ENCODE measurements around the gene WWP2. TPM values are rescaled to one million over a fixed set of nuclear protein-coding genes. Genes with fewer than 3 reads are reported as not detected.
A peak's percentile ranks its signal among the peaks of the same experiment; 100 is the strongest.

WWP2 gene
- total RNA-seq, 2 experiments from 2014 or later: 30.3 to 43.4 TPM

- H3K36me3 ChIP-seq (ENCODE audit: insufficient read depth, low read length): peaks cover 41% of the 10 kb centered on the region
- H3K9me2 ChIP-seq (ENCODE audit: insufficient read depth, low read length): no peaks in the 10 kb centered on the region
- no TSS peak for BruUV-seq (replicated peaks)
- POLR2A ChIA-PET: no interaction called here
- TF ChIP-seq EZH2phosphoT487 (IDR thresholded peaks at IDR 0.05; ENCODE audit: borderline replicate concordance, low read depth, low read length): no peak
- TF ChIP-seq, protein P1, sequence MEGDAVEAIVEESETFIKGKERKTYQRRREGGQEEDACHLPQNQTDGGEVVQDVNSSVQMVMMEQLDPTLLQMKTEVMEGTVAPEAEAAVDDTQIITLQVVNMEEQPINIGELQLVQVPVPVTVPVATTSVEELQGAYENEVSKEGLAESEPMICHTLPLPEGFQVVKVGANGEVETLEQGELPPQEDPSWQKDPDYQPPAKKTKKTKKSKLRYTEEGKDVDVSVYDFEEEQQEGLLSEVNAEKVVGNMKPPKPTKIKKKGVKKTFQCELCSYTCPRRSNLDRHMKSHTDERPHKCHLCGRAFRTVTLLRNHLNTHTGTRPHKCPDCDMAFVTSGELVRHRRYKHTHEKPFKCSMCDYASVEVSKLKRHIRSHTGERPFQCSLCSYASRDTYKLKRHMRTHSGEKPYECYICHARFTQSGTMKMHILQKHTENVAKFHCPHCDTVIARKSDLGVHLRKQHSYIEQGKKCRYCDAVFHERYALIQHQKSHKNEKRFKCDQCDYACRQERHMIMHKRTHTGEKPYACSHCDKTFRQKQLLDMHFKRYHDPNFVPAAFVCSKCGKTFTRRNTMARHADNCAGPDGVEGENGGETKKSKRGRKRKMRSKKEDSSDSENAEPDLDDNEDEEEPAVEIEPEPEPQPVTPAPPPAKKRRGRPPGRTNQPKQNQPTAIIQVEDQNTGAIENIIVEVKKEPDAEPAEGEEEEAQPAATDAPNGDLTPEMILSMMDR (conservative IDR thresholded peaks at IDR 0.05; ENCODE audit: low read length): no peak
- CTCF ChIA-PET (ENCODE audit: unreplicated experiment): no interaction called here
- intact Hi-C loops (cut with micrococcal nuclease; ENCODE audit: unreplicated experiment): no loop called here
- H3K79me2 ChIP-seq (ENCODE audit: insufficient read depth, low read depth, low read length): no peaks in the 10 kb centered on the region
- no peak overlapping the region for H3K4me3 ChIP-seq (ENCODE audit: low read depth, low read length, poor library complexity, severe bottlenecking)
- no peak overlapping the region for H3K27ac ChIP-seq (ENCODE audit: low read depth, low read length, poor library complexity, severe bottlenecking)
- no peaks in the 10 kb centered on the region for H3K4me1 ChIP-seq (ENCODE audit: insufficient read depth, low read length, poor library complexity, severe bottlenecking)
- no peaks in the 10 kb centered on the region for H4K20me1 ChIP-seq (ENCODE audit: insufficient read depth, low read length)
- H2AFZ ChIP-seq (ENCODE audit: low read length): no peak overlapping the region
- no peak for DNase-seq (ENCODE audit: low spot score)
- H3K9me3 ChIP-seq (ENCODE audit: low read length): no peaks in the 10 kb centered on the region
- no peak overlapping the region for H3K4me2 ChIP-seq (ENCODE audit: low read length)
Measured at GRCh38 chr16:69871708-69872107, 109.6 kb downstream of the WWP2 start.

DNA sequence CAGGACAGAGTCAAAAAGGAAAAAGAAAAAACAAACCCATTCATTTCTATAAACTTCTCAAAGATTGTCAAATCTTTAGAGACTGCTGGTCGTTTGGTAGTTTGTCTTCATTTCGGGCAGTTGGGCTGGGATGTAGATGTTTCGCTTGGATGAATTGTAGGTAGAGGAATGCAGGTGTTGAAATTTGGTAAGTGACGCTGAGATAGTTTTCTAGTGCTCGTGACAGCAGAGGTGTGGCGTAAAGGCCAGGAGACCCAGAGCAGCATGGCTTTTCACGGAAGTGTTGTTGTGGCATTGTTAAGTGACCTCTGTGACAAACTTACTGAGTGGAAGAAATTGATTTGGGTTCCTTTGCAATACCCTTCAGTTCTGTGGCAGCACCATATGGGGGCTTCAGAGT, 110.8 kb downstream of the WWP2 start:
- Histone ChIP-seq H3K4me2 (ENCODE audit: low read length) (no peak overlapping the region), H3K27ac (ENCODE audit: low read depth, low read length, poor library complexity, severe bottlenecking) (no peak overlapping the region), H4K20me1 (ENCODE audit: insufficient read depth, low read length) (no peaks in the 10 kb centered on the region), H2AFZ (ENCODE audit: low read length) (no peak overlapping the region), H3K4me1 (ENCODE audit: insufficient read depth, low read length, poor library complexity, severe bottlenecking) (no peaks in the 10 kb centered on the region), H3K9me2 (ENCODE audit: insufficient read depth, low read length) (no peaks in the 10 kb centered on the region), H3K4me3 (ENCODE audit: low read depth, low read length, poor library complexity, severe bottlenecking) (no peak overlapping the region), H3K36me3 (ENCODE audit: insufficient read depth, low read length) (peaks cover 45% of the 10 kb centered on the region), H3K79me2 (ENCODE audit: insufficient read depth, low read depth, low read length) (no peaks in the 10 kb centered on the region), H3K9me3 (ENCODE audit: low read length) (no peaks in the 10 kb centered on the region)
- no peak for DNase-seq (ENCODE audit: low spot score)
- BruUV-seq (replicated peaks): TSS peak; percentile 25
- CTCF ChIA-PET (ENCODE audit: unreplicated experiment): no interaction called here
- POLR2A ChIA-PET: no interaction called here
- intact Hi-C loops (cut with micrococcal nuclease; ENCODE audit: unreplicated experiment): no loop called here
- no peak for TF ChIP-seq EZH2phosphoT487 (IDR thresholded peaks at IDR 0.05; ENCODE audit: borderline replicate concordance, low read depth, low read length)
- TF ChIP-seq, protein P1 (conservative IDR thresholded peaks at IDR 0.05; ENCODE audit: low read length): no peak

GRCh38 chr16:69873783-69874182, 111.7 kb downstream of the WWP2 start:
- no peaks in the 10 kb centered on the region for H4K20me1 ChIP-seq (ENCODE audit: insufficient read depth, low read length)
- no peak for TF ChIP-seq EZH2phosphoT487 (IDR thresholded peaks at IDR 0.05; ENCODE audit: borderline replicate concordance, low read depth, low read length)
- TF ChIP-seq, protein P1 (conservative IDR thresholded peaks at IDR 0.05; ENCODE audit: low read length): no peak
- no peak overlapping the region for H3K4me3 ChIP-seq (ENCODE audit: low read depth, low read length, poor library complexity, severe bottlenecking)
- BruUV-seq (replicated peaks): no TSS peak
- H3K9me2 ChIP-seq (ENCODE audit: insufficient read depth, low read length): no peaks in the 10 kb centered on the region
- no peaks in the 10 kb centered on the region for H3K9me3 ChIP-seq (ENCODE audit: low read length)
- H3K36me3 ChIP-seq (ENCODE audit: insufficient read depth, low read length): peaks cover 45% of the 10 kb centered on the region
- ChIA-PET CTCF (ENCODE audit: unreplicated experiment) (no interaction called here), POLR2A (no interaction called here)
- no peak for DNase-seq (ENCODE audit: low spot score)
- no peaks in the 10 kb centered on the region for H3K4me1 ChIP-seq (ENCODE audit: insufficient read depth, low read length, poor library complexity, severe bottlenecking)
- H2AFZ ChIP-seq (ENCODE audit: low read length): no peak overlapping the region
- no peak overlapping the region for H3K4me2 ChIP-seq (ENCODE audit: low read length)
- intact Hi-C loops (cut with micrococcal nuclease; ENCODE audit: unreplicated experiment): no loop called here
- no peaks in the 10 kb centered on the region for H3K79me2 ChIP-seq (ENCODE audit: insufficient read depth, low read depth, low read length)
- no peak overlapping the region for H3K27ac ChIP-seq (ENCODE audit: low read depth, low read length, poor library complexity, severe bottlenecking)

Measured in OCI-LY7 (cell line).